IMR-90 (cell line): Measurements from ENCODE around the gene ZNF121. TPM values are rescaled to one million over a fixed set of nuclear protein-coding genes. Genes with fewer than 3 reads are reported as not detected.
A peak's percentile ranks its signal among the peaks of the same experiment; 100 is the strongest.

Source experiments
- ATAC-seq: fragments of 200-7000 bp; cut with Tn5 transposase; 2 replicates; pipeline ENCODE4 v1.9.1; 2020; ENCODE audit warnings: low read depth, mild to moderate bottlenecking, moderate library complexity
- BruUV-seq: library from RNA; stranded (reverse); fragments of 400-500 nt; replicated peaks from 2 replicates; lab custom pipeline; 2021; lab: Mats Ljungman, UMichigan
- CTCF ChIA-PET: fragments of 300-600 bp; formaldehyde crosslinking; extraction: SDS; loops from one replicate; lab custom pipeline; 2021; ENCODE audit warnings: antibody characterized with exemption; lab: Yijun Ruan, JAX
- POLR2A ChIA-PET: fragments of 300-600 bp; sonication (Branson Sonifier 250); formaldehyde crosslinking; loops from one replicate; lab custom pipeline; 2022; ENCODE audit warnings: antibody characterized with exemption; ENCODE audit not compliant: unreplicated experiment; lab: Charles Lee
- DNase-seq: peaks from one replicate; pipeline ENCODE4 v3.0.0; 2013
- H2AFZ ChIP-seq: replicated peaks from 2 replicates; pipeline ENCODE3; 2013; ENCODE audit warnings: low read length, mild to moderate bottlenecking; ENCODE audit not compliant: poor library complexity
- H2AK5ac ChIP-seq: 2 replicates; pipeline ENCODE4 v1.6.1; 2013; ENCODE audit warnings: low read depth, low read length, inconsistent platforms
- H2AK9ac ChIP-seq: replicated peaks from 2 replicates; pipeline ENCODE3; 2013; ENCODE audit warnings: mild to moderate bottlenecking, low read depth, low read length, moderate library complexity; ENCODE audit not compliant: poor library complexity
- H2BK120ac ChIP-seq: 2 replicates; pipeline ENCODE4 v1.6.1; 2013; ENCODE audit warnings: low read depth, low read length, inconsistent platforms
- H2BK15ac ChIP-seq: 3 replicates; pipeline ENCODE4 v1.6.1; 2013; ENCODE audit warnings: low read depth, low read length, inconsistent platforms
- H2BK20ac ChIP-seq: 2 replicates; pipeline ENCODE4 v1.6.1; 2013; ENCODE audit warnings: low read depth, mild to moderate bottlenecking, inconsistent platforms, low read length, moderate library complexity
- H2BK5ac ChIP-seq: 2 replicates; pipeline ENCODE4 v1.6.1; 2013; ENCODE audit warnings: mild to moderate bottlenecking, low read depth, low read length, inconsistent platforms; ENCODE audit not compliant: poor library complexity, severe bottlenecking
- H3K14ac ChIP-seq: replicated peaks from 2 replicates; pipeline ENCODE4 v1.6.1; 2013; ENCODE audit warnings: low read depth, low read length, inconsistent platforms
- H3K18ac ChIP-seq: 2 replicates; pipeline ENCODE4 v1.6.1; 2013; ENCODE audit warnings: low read depth, low read length, control low read depth
- H3K23ac ChIP-seq: 2 replicates; pipeline ENCODE4 v1.6.1; 2013; ENCODE audit warnings: low read depth, low read length, inconsistent platforms
- H3K27ac ChIP-seq: 2 replicates; pipeline ENCODE4 v1.5.1; 2013; ENCODE audit warnings: mild to moderate bottlenecking, control low read depth, low read length; ENCODE audit not compliant: insufficient read depth
- H3K27me3 ChIP-seq: 2 replicates; pipeline ENCODE4 v1.6.1; 2013; ENCODE audit warnings: low read length; ENCODE audit not compliant: control insufficient read depth, insufficient read depth
- H3K36me3 ChIP-seq: 2 replicates; pipeline ENCODE4 v1.6.1; 2013; ENCODE audit warnings: low read length, mixed read lengths; ENCODE audit not compliant: control insufficient read depth, insufficient read depth
- H3K4ac ChIP-seq: 2 replicates; pipeline ENCODE4 v1.6.1; 2013; ENCODE audit warnings: low read depth, low read length, inconsistent platforms
- H3K4me1 ChIP-seq: 2 replicates; pipeline ENCODE4 v1.6.1; 2013; ENCODE audit warnings: low read length, mixed read lengths; ENCODE audit not compliant: control insufficient read depth, insufficient read depth
- H3K4me2 ChIP-seq: 2 replicates; pipeline ENCODE4 v1.6.1; 2013; ENCODE audit warnings: low read depth, mild to moderate bottlenecking, control low read depth, low read length, moderate library complexity
- H3K4me3 ChIP-seq: 2 replicates; pipeline ENCODE4 v1.5.1; 2013; ENCODE audit warnings: low read depth, mild to moderate bottlenecking, control low read depth, low read length, moderate library complexity; ENCODE audit not compliant: insufficient read depth
- H3K56ac ChIP-seq: 2 replicates; pipeline ENCODE4 v1.6.1; 2013; ENCODE audit warnings: low read length, inconsistent platforms; ENCODE audit not compliant: insufficient read depth; ENCODE audit errors: extremely low read depth
- H3K79me1 ChIP-seq, 2 experiments: 2 replicates each; pipeline ENCODE4 v1.6.1; 2013; ENCODE audit warnings: low read length in 2 of 2, inconsistent platforms in 1 of 2, low read depth in 1 of 2
- H3K9ac ChIP-seq: 2 replicates; pipeline ENCODE4 v1.6.1; 2013; ENCODE audit warnings: low read depth, low read length, control low read depth
- H3K9me1 ChIP-seq: 2 replicates; pipeline ENCODE4 v1.6.1; 2013; ENCODE audit warnings: low read length, inconsistent platforms; ENCODE audit not compliant: insufficient read depth
- H3K9me3 ChIP-seq: 2 replicates; pipeline ENCODE4 v1.6.1; 2013; ENCODE audit warnings: low read length; ENCODE audit not compliant: control insufficient read depth, insufficient read depth
- H4K20me1 ChIP-seq: 2 replicates; pipeline ENCODE4 v1.6.1; 2013; ENCODE audit warnings: low read length, inconsistent platforms; ENCODE audit not compliant: insufficient read depth
- H4K5ac ChIP-seq: 2 replicates; pipeline ENCODE4 v1.6.1; 2013; ENCODE audit warnings: mild to moderate bottlenecking, low read depth, low read length, control low read depth
- H4K8ac ChIP-seq, 2 experiments: 2 replicates each; pipeline ENCODE4 v1.6.1; 2013; ENCODE audit warnings: low read depth in 2 of 2, low read length in 2 of 2, control low read depth in 1 of 2, inconsistent platforms in 1 of 2
- H4K91ac ChIP-seq: 2 replicates; pipeline ENCODE4 v1.6.1; 2013; ENCODE audit warnings: low read depth, low read length, inconsistent platforms; ENCODE audit not compliant: insufficient read depth
- ELK1 ChIP-seq: fragments of 150-350 bp; IDR thresholded peaks from 2 replicates; pipeline ENCODE4 v1.6.1; 2016; ENCODE audit warnings: low read depth, mild to moderate bottlenecking, low read length, moderate library complexity, borderline replicate concordance
- RCOR1 ChIP-seq: IDR thresholded peaks from 2 replicates; pipeline ENCODE4 v1.6.1; 2012; ENCODE audit warnings: mild to moderate bottlenecking, low read length, improper control_type of control experiment; ENCODE audit not compliant: insufficient replicate concordance
- WGBS, 2 experiments: methylation state at CpG; one replicate each; pipeline versions ENCODE4 v1.1.5 to v1.1.7; 2013; ENCODE audit warnings: missing lambda C conversion rate in 2 of 2; ENCODE audit not compliant: insufficient read length in 1 of 2; ENCODE audit errors: extremely low coverage in 2 of 2; 5-methylcytosine and 5-hydroxymethylcytosine counted together
- dilution Hi-C: fragments of 300-500 bp; cut with HindIII; formaldehyde crosslinking; loops from one replicate; pipeline ENCODE4 v1.14.3; 2018; ENCODE audit warnings: low sequenced_read_pairs; ENCODE audit not compliant: unreplicated experiment
- in situ Hi-C: fragments of 300-500 bp; cut with MboI; formaldehyde crosslinking; loops from 3 replicates; pipeline ENCODE4 v1.14.3; 2019; ENCODE audit warnings: low sequenced_read_pairs, inconsistent platforms, mixed read lengths
- intact Hi-C: fragments of 100-400 bp; cut with micrococcal nuclease; formaldehyde crosslinking; loops from 2 replicates; pipeline ENCODE4 v1.10.0; 2022
- polyA plus RNA-seq, 3 experiments: library from polyadenylated mRNA; depleted of rRNA; stranded (reverse); fragments of >200 nt; gene quantifications; 2 replicates each; pipeline ENCODE4 v1.2.3, GENCODE V29; 2012; ENCODE audit warnings: low replicate concordance in 1 of 3
- total RNA-seq: library from RNA; depleted of rRNA; stranded (reverse); fragments of >200 nt; gene quantifications from 2 replicates; pipeline ENCODE4 v1.2.3, GENCODE V29; 2012; rRNA removed

ZNF121 gene
- total and polyA plus RNA-seq, 2 of the 4 experiments (the other 2 are of a cell fraction): 3.1 to 62.9 TPM

- intact Hi-C loops: no loop called here
- H2BK20ac ChIP-seq: no peak overlapping the region
- no peaks in the 10 kb centered on the region for H3K9me1 ChIP-seq
- H4K20me1 ChIP-seq: no peaks in the 10 kb centered on the region
- POLR2A ChIA-PET: no interaction called here
- no peak overlapping the region for H3K14ac ChIP-seq
- peaks cover 0 to 6% of the 10 kb centered on the region in 2 experiments; a peak in 2 of 4 replicates for H3K79me1 ChIP-seq
- TF ChIP-seq ELK1 (no peak), RCOR1 (peak; percentile 45)
- H2BK120ac ChIP-seq: no peak overlapping the region
- TSS peak; percentile 19 for BruUV-seq
- H3K27me3 ChIP-seq: no peaks in the 10 kb centered on the region
- no peak overlapping the region for H3K18ac ChIP-seq
- H2BK15ac ChIP-seq: no peak overlapping the region
- H3K4ac ChIP-seq: no peak overlapping the region
- no peak overlapping the region for H3K4me3 ChIP-seq
- DNase-seq (no peak), ATAC-seq (no peak)
- peaks cover 76% of the 10 kb centered on the region for H3K9me3 ChIP-seq
- no peak overlapping the region for H3K27ac ChIP-seq
- peaks cover 28% of the 10 kb centered on the region for H3K36me3 ChIP-seq
- WGBS, 2 experiments: no CpG with 5 or more reads among the region's 1 CpG
- H3K4me2 ChIP-seq: no peak overlapping the region
- CTCF ChIA-PET: no interaction called here
- H2AFZ ChIP-seq: no peak overlapping the region
- dilution Hi-C loops: no loop called here
- H2AK9ac ChIP-seq: no peak overlapping the region
- no peak overlapping the region for H4K91ac ChIP-seq
- H4K5ac ChIP-seq: no peak overlapping the region
- no peak overlapping the region for H2BK5ac ChIP-seq
- in situ Hi-C loops: no loop called here
- no peak overlapping the region for H3K56ac ChIP-seq
- no peak overlapping the region for H3K23ac ChIP-seq
- H2AK5ac ChIP-seq: no peak overlapping the region
- H3K9ac ChIP-seq: no peak overlapping the region
- H4K8ac ChIP-seq: no peak overlapping the region
- H3K4me1 ChIP-seq: no peaks in the 10 kb centered on the region
Observed at GRCh38 chr19:9523885-9524474, 60.3 kb downstream of the ZNF121 start.

Other genes with a start within 250 kb of the ZNF121 start
- gene ZNF177, start 221.5 kb downstream of the ZNF121 start, total RNA-seq: 0.83 and 1.1 TPM in 2 replicates
- 0.76 and 0.87 TPM in 2 replicates for gene ZNF177, start 221.5 kb downstream of the ZNF121 start, polyA plus RNA-seq (2012; rRNA removed)
- 7.8 and 9.3 TPM in 2 replicates for gene ZNF266, start 148.9 kb downstream of the ZNF121 start, total RNA-seq
- gene ZNF266, start 148.9 kb downstream of the ZNF121 start, polyA plus RNA-seq (2012; rRNA removed): 6.7 and 9.8 TPM in 2 replicates
- 0.90 and 1.1 TPM in 2 replicates for gene ZNF560, start 85.9 kb downstream of the ZNF121 start, total RNA-seq
- gene ZNF560, start 85.9 kb downstream of the ZNF121 start, polyA plus RNA-seq (2012; rRNA removed): 0.33 and 0.36 TPM in 2 replicates
- gene ZNF426, start 45.9 kb downstream of the ZNF121 start, total RNA-seq: 25.0 and 30.1 TPM in 2 replicates
- 3.8 and 4.4 TPM in 2 replicates for gene ZNF426, start 45.9 kb downstream of the ZNF121 start, polyA plus RNA-seq (2012; rRNA removed)
- gene ZNF561, start 36.7 kb upstream of the ZNF121 start, total RNA-seq: 38.9 TPM in 2 replicates
- gene ZNF561, start 36.7 kb upstream of the ZNF121 start, polyA plus RNA-seq (2012; rRNA removed): 15.9 and 22.5 TPM in 2 replicates
- 41.7 and 43.7 TPM in 2 replicates for gene ZNF562, start 90.6 kb upstream of the ZNF121 start, total RNA-seq
- gene ZNF562, start 90.6 kb upstream of the ZNF121 start, polyA plus RNA-seq (2012; rRNA removed): 3.7 and 5.2 TPM in 2 replicates
- gene ZNF846, start 184.2 kb upstream of the ZNF121 start, total RNA-seq: 5.3 and 6.5 TPM in 2 replicates
- gene ZNF846, start 184.2 kb upstream of the ZNF121 start, polyA plus RNA-seq (2012; rRNA removed): 4.6 and 5.7 TPM in 2 replicates
- 8.1 and 8.9 TPM in 2 replicates for gene FBXL12, start 234.6 kb upstream of the ZNF121 start, total RNA-seq
- gene FBXL12, start 234.6 kb upstream of the ZNF121 start, polyA plus RNA-seq (2012; rRNA removed): 42.6 and 47.6 TPM in 2 replicates
- 371 and 434 TPM in 2 replicates for gene UBL5, start 243.4 kb upstream of the ZNF121 start, total RNA-seq
- gene UBL5, start 243.4 kb upstream of the ZNF121 start, polyA plus RNA-seq (2012; rRNA removed): 1,091 and 1,179 TPM in 2 replicates